Cerebellar nuclear complex (tissue), 1 donor: ENCODE results near the gene ZSWIM5.
"Not testable (repeated sequence)": the region's sequence is repeated elsewhere in the genome, so short reads cannot be mapped to it uniquely, and the experiment has no call there.

ENCODE experiments used
- DNase-seq, 2 experiments: peaks; one replicate each; lab custom pipeline; 2025; lab: John Stamatoyannopoulos, UW

The ZSWIM5 gene

DNA sequence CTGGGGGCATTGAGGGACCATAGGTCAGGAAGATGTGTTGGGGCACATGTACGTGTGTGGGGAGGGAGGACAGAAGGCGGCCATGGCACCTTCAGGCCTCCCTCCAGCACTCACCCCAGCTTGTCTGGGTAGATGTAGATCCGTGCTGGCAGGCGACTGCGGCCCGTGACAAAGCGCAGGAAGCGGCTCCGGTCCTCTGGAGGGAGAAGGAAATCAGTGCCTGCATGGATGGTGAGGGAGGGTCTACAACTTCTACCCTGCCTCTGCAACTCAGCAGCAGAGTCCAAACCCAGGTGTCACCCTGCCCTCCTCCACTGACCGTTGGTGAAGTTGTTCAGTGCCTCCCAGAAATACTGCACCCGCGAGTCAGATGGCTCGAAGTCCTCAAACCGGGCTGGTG, 202.7 kb downstream of the ZSWIM5 start:
- no peak for DNase-seq

GRCh38 chr1:45002650-45003645, 203.5 kb downstream of the ZSWIM5 start:
- no peak for DNase-seq

DNA sequence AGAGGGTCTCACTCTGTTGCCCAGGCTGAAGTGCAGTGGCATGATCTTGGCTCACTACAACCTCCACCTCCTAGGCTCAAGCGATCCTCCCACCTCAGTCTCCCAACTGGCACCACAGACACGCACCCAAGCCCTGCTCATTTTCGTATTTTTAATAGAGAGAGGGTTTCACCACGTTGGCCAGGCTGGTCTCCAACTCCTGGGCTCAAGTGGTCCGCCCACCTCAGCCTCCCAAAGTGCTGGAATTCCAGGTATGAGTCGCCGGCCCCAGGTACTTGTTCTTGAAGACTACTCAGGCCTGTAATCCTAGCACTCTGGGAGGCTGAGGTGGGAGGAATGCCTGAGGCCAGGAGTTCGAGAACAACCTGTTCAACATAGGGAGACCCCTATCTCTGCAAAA, 204.8 kb downstream of the ZSWIM5 start:
- DNase-seq: not testable (repeated sequence)

GRCh38 chr1:45001011-45001481, 205.4 kb downstream of the ZSWIM5 start:
- DNase-seq: no peak

GRCh38 chr1:44999232-44999631, 207.2 kb downstream of the ZSWIM5 start:
- DNase-seq: no peak

DNA sequence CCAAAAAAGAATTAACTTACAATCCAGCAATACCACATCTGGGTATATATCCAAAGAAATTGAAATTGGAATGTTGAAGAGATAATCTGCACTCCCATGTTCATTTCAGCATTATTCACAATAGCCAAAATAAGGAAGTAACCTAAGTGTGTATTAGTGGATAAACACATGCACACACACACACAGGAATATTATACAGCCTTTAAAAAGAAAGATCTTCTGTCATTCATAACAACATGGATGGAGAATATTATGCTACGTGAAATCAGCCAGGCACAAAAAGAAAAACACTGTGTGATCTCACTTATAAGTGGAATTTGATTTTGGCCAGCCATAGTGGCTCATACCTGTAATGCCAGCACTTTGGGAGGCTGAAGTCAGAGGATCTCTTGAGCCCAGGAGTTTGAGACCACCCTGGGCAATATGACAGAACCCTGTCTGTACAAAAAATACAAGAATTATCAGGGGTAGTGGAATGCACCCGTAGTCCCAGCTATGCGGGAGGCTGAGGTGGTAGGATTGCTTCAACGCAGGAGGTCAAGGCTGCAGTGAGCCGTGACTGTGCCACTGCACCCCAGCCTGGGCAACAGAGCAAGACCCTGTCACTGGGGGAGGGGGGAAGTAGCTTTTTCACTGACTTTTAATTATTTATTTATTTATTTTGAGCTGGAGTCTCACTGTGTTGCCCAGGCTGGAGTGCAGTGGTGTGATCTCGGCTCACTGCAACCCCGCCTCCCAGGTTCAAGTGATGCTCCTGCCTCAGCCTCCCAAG, 210.8 kb downstream of the ZSWIM5 start:
- no peak for DNase-seq

- no peak for DNase-seq
These were observed 212.0 kb downstream of the ZSWIM5 start for GRCh38 chr1:44994309-44994898.

DNA sequence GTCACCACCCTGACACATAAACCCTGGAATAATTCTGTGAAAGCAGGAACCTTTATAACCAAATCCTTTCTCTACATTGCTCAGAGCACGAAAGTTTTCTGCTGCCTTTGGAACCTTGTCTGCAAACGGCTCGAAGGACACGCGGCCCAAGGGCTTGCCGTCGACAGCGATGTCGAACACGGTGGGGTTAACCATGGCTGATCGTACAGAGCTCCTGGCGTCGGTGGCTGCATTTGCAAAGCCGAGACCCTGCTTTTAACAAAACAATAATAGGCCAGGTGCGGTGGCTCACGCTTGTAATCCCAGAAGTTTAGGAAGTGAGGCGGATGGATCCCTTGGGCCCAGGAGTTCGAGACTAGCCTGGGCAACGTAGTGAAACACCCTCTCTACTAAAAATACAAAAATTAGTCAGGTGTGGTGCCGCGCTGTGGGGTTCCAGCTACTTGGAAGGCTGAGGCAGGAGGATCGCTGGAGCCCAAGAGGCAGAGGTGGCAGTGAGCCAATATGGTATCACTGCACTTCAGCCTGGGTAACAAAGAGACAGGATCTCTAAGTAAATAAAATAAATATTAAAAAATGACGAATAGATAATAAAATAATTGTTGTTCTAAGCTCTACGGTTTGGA, 217.8 kb downstream of the ZSWIM5 start:
- DNase-seq: no peak

GRCh38 chr1:44985747-44986359, 220.6 kb downstream of the ZSWIM5 start:
- no peak for DNase-seq

- DNase-seq: not testable (repeated sequence)
These were observed 229.0 kb downstream of the ZSWIM5 start for GRCh38 chr1:44977372-44977771.

GRCh38 chr1:44976252-44976651, 230.2 kb downstream of the ZSWIM5 start:
- no peak for DNase-seq

DNA sequence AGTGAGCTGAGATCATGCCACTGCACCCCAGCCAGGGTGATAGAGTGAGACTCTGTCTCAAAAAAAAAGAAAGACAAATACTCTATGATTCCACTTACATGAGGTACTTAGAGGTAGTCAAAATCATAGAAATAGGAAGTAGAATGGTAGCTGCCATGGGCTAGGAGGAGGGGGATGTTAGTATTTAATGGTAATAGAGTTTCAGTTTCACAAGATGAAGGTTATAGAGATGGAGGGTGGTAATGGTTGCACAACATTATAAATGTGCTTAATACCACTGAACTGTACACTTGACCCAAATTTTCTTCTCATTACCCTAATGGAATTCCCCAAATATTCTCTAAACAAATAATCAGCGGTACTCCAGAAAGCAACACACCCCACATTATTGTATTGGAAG, 232.8 kb downstream of the ZSWIM5 start:
- no peak for DNase-seq

DNA sequence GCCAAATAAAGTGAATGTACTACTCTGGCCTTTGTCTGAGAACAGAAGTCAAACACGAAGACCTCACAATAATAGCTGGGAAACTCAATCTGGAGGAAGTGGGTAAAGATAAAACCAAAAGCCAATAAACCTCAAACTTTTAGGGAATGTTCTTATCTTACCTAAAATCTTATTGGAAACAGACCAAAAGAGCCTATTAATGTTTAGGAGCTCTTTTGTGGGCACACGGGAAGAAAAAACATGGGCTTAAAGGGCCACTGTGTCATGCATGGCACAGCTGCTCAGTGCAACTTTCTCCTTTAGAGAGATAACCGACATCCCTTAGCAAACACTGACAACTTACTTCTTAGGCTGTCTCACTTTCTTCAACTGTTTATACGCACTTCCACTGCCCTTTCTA, 236.1 kb downstream of the ZSWIM5 start:
- DNase-seq: no peak
